ENCODE results near the gene PDIA4.
A peak's percentile ranks its signal among the peaks of the same experiment; 100 is the strongest.

GRCh38 chr7:149071641-149072437 is 43.5 kb upstream of the PDIA4 start:
- no peak for TF ChIP-seq EZH2 (IDR thresholded peaks at IDR 0.05; ENCODE audit: insufficient read depth, low read length)
- peak; percentile 5 for TF ChIP-seq CTCF (IDR thresholded peaks at IDR 0.05; ENCODE audit: insufficient read depth, low read depth, low read length)
